HepG2 (cell line): ENCODE measurements around the gene LDB3. TPM values are rescaled to one million over a fixed set of nuclear protein-coding genes. Genes with fewer than 3 reads are reported as not detected.

Source experiments
- ATAC-seq: fragments of 200-7000 bp; cut with Tn5 transposase; 3 replicates; pipeline ENCODE4 v1.9.1; 2020; ENCODE audit warnings: mild to moderate bottlenecking, moderate library complexity
- BruUV-seq: library from RNA; stranded (reverse); fragments of 400-500 nt; replicated peaks from 2 replicates; lab custom pipeline; 2021; lab: Mats Ljungman, UMichigan
- CTCF ChIA-PET: fragments of 300-600 bp; formaldehyde crosslinking; extraction: SDS; loops from one replicate; lab custom pipeline; 2021; ENCODE audit warnings: low total read pairs, inconsistent platforms, low intra/inter-chr PET ratio; lab: Yijun Ruan, JAX
- POLR2A ChIA-PET: fragments of 350-600 bp; sonication (Branson Sonifier 250); formaldehyde crosslinking; loops from one replicate; lab custom pipeline; 2020; ENCODE audit warnings: antibody characterized with exemption, inconsistent platforms; lab: Yijun Ruan, JAX
- DNase-seq: peaks from one replicate; pipeline ENCODE4 v3.0.0-alpha.2; 2015; ENCODE audit warnings: low spot score
- FAIRE-seq: peaks from 3 replicates; lab custom pipeline; 2011; peaks lifted over from hg19 to GRCh38; lab: Jason Lieb, UNC
- H2AFZ ChIP-seq: one replicate; pipeline ENCODE4 v1.6.1; 2011; ENCODE audit warnings: low read length, inconsistent platforms
- H3K27ac ChIP-seq: fragments of 300-600 bp; 3 replicates; pipeline ENCODE4 v1.8.0; 2011; ENCODE audit warnings: mixed run types, mild to moderate bottlenecking, mixed read lengths, low read length, inconsistent platforms; ENCODE audit not compliant: insufficient read depth; ENCODE audit errors: extremely low read length
- H3K27me3 ChIP-seq, 2 experiments: fragments of 200-600 bp in 1 of 2; 2 replicates in 1 of 2; 3 replicates in 1 of 2; pipeline versions ENCODE4 v1.6.0 to v1.8.0; 2011; ENCODE audit warnings: low read length in 2 of 2, mild to moderate bottlenecking in 2 of 2, moderate library complexity in 2 of 2, inconsistent platforms in 1 of 2; ENCODE audit not compliant: insufficient read depth in 2 of 2, control insufficient read depth in 1 of 2
- H3K36me3 ChIP-seq, 2 experiments: fragments of 200-600 bp in 1 of 2; replicated peaks in 1 of 2; 2 replicates in 1 of 2; 3 replicates in 1 of 2; pipeline versions ENCODE4 v1.5.1 to v1.8.0; 2011; ENCODE audit warnings: low read length in 2 of 2, inconsistent platforms in 1 of 2; ENCODE audit not compliant: insufficient read depth in 2 of 2, control insufficient read depth in 1 of 2
- H3K4me1 ChIP-seq: 2 replicates; pipeline ENCODE4 v1.5.1; 2012; ENCODE audit warnings: low read length, inconsistent platforms; ENCODE audit not compliant: insufficient read depth
- H3K4me2 ChIP-seq: 2 replicates; pipeline ENCODE4 v1.6.0; 2011; ENCODE audit warnings: low read depth, low read length, inconsistent platforms
- H3K4me3 ChIP-seq, 3 experiments: fragments of 200-600 bp in 1 of 3; sonication (generic), shearing (Covaris generic) in 1 of 3; replicated peaks in 1 of 3; 2 replicates each; pipeline ENCODE4 v1.5.1; 2011 to 2016; ENCODE audit warnings: low read length in 3 of 3, inconsistent platforms in 2 of 3, low read depth in 2 of 3, mild to moderate bottlenecking in 2 of 3, control low read depth in 1 of 3, mixed read lengths in 1 of 3; ENCODE audit not compliant: insufficient read depth in 1 of 3
- H3K79me2 ChIP-seq: one replicate; pipeline ENCODE4 v1.6.1; 2011; ENCODE audit warnings: low read length, inconsistent platforms; ENCODE audit not compliant: insufficient read depth
- H3K9ac ChIP-seq: 2 replicates; pipeline ENCODE4 v1.6.0; 2011; ENCODE audit warnings: mild to moderate bottlenecking, low read depth, low read length, inconsistent platforms; ENCODE audit not compliant: insufficient read depth
- H3K9me3 ChIP-seq: 2 replicates; pipeline ENCODE4 v1.5.1; 2012; ENCODE audit warnings: mild to moderate bottlenecking, low read length
- H4K20me1 ChIP-seq: 2 replicates; pipeline ENCODE4 v1.6.0; 2011; ENCODE audit warnings: inconsistent platforms, mild to moderate bottlenecking, low read length, moderate library complexity; ENCODE audit not compliant: insufficient read depth
- CEBPB ChIP-seq: IDR thresholded peaks from 2 replicates; pipeline ENCODE4 v1.6.1; 2011; ENCODE audit warnings: low read depth, low read length, improper control_type of control experiment, borderline replicate concordance
- HMGXB4 ChIP-seq, 2 experiments: sonication (generic) in 1 of 2; formaldehyde crosslinking in 1 of 2; IDR thresholded peaks; 2 replicates each; pipeline versions ENCODE4 v1.4.0 to v1.6.1; 2018 to 2020; ENCODE audit warnings: missing genetic modification reagents in 2 of 2, borderline replicate concordance in 1 of 2, low read depth in 1 of 2, mild to moderate bottlenecking in 1 of 2, missing biosample characterization in 1 of 2
- NFE2L2 ChIP-seq: fragments of 150-350 bp; IDR thresholded peaks from 2 replicates; pipeline ENCODE4 v1.6.1; 2014; ENCODE audit warnings: low read length
- NR0B2 ChIP-seq: sonication (generic); formaldehyde crosslinking; IDR thresholded peaks from 2 replicates; pipeline ENCODE4 v1.4.0; 2020; ENCODE audit warnings: mild to moderate bottlenecking, missing genetic modification reagents
- PLRG1 ChIP-seq: fragments of 450-650 bp; conservative IDR thresholded peaks from 2 replicates; pipeline ENCODE4 v1.6.1; 2016
- SNAPC2 ChIP-seq: sonication (generic); formaldehyde crosslinking; IDR thresholded peaks from 2 replicates; pipeline ENCODE4 v1.8.1; 2022; ENCODE audit warnings: mild to moderate bottlenecking, missing genetic modification reagents
- SPEN ChIP-seq: sonication (generic); formaldehyde crosslinking; IDR thresholded peaks from 2 replicates; pipeline ENCODE4 v1.5.1; 2020; ENCODE audit warnings: low read depth, mild to moderate bottlenecking, missing genetic modification reagents
- ZNF260 ChIP-seq: sonication (generic); formaldehyde crosslinking; IDR thresholded peaks from 2 replicates; pipeline ENCODE4 v1.4.0; 2020; ENCODE audit warnings: missing genetic modification reagents, low read depth, mild to moderate bottlenecking, borderline replicate concordance
- ZNF335 ChIP-seq: sonication (generic); formaldehyde crosslinking; IDR thresholded peaks from 2 replicates; pipeline ENCODE4 v1.4.0; 2020; ENCODE audit warnings: missing genetic modification reagents
- WGBS: methylation state at CpG from one replicate; pipeline ENCODE4 v1.1.6; 2017; ENCODE audit warnings: low lambda C conversion rate; 5-methylcytosine and 5-hydroxymethylcytosine counted together
- in situ Hi-C: cut with HindIII; loops from 2 replicates; pipeline ENCODE4 v1.10.0; 2017; ENCODE audit warnings: low pct_unique_long_range_greater_than_20kb; ENCODE audit not compliant: extremely low pct_ligation_motif_present
- intact Hi-C: fragments of 100-400 bp; cut with micrococcal nuclease; formaldehyde crosslinking; loops from one replicate; pipeline ENCODE4 v1.10.0; 2022; ENCODE audit not compliant: unreplicated experiment
- polyA plus RNA-seq, 8 experiments: library from polyadenylated mRNA; depleted of rRNA in 3 of 8; stranded (reverse) in 7 of 8; unstranded in 1 of 8; fragments of >200 nt; fragmentation: Illumina TruSeq in 4 of 8; extraction: Trizol in 4 of 8; gene quantifications; 2 replicates each; pipeline versions ENCODE4 v1.2.1 to v1.2.3, GENCODE V29; 2011 to 2016; ENCODE audit warnings: low read depth in 4 of 8, missing spikeins in 1 of 8, mixed read lengths in 1 of 8; ENCODE audit not compliant: insufficient read depth in 1 of 8
- total RNA-seq, 5 experiments: library from RNA; depleted of rRNA; stranded (reverse); fragments of >200 nt; fragmentation: Illumina TruSeq; extraction: Trizol; gene quantifications; 2 replicates each; pipeline ENCODE4 v1.2.3, GENCODE V29; 2016; ENCODE audit warnings: low read depth in 1 of 5
- TF ChIP-seq, protein P1 (sequence below): sonication (generic); formaldehyde crosslinking; IDR thresholded peaks from 2 replicates; pipeline ENCODE4 v1.8.1; 2022; ENCODE audit warnings: mild to moderate bottlenecking, missing genetic modification reagents

LDB3 gene
- total and polyA plus RNA-seq, 2 of the 13 experiments (the other 11 are each of a cell fraction or from before 2014, with no cell fraction given), result not detected

- no TSS peak for BruUV-seq
- no peak for DNase-seq
- H2AFZ ChIP-seq, result no peak overlapping the region
- in situ Hi-C loops, result no loop called here
- H3K4me3 ChIP-seq, result no peak overlapping the region
- H3K27me3 ChIP-seq, result peaks cover 5 to 34% of the 10 kb centered on the region in 2 experiments; a peak in 3 of 5 replicates
- no peak for ATAC-seq
- intact Hi-C loops, result no loop called here
- 27% methylated on average over 6 of the region's 6 CpGs for WGBS
- POLR2A ChIA-PET, result no interaction called here
- no peaks in the 10 kb centered on the region for H3K4me1 ChIP-seq
- H3K9ac ChIP-seq, result no peak overlapping the region
- no peaks in the 10 kb centered on the region for H3K9me3 ChIP-seq
- no peaks in the 10 kb centered on the region for H4K20me1 ChIP-seq
- no peak overlapping the region for H3K4me2 ChIP-seq
- H3K36me3 ChIP-seq, result no peaks in the 10 kb centered on the region
- CTCF ChIA-PET, result no interaction called here
- TF ChIP-seq SPEN (CRISPR knock-in tag) (no peak), ZNF335 (CRISPR knock-in tag) (no peak), NR0B2 (CRISPR knock-in tag) (no peak), ZNF260 (CRISPR knock-in tag) (no peak), NFE2L2 (no peak), HMGXB4 (CRISPR knock-in tag; IDR thresholded peaks at IDR 0.05; ENCODE audit: borderline replicate concordance in 1 of 2, low read depth in 1 of 2) (no peak), SNAPC2 (CRISPR knock-in tag) (no peak), PLRG1 (no peak), CEBPB (no peak)
- TF ChIP-seq, protein P1, sequence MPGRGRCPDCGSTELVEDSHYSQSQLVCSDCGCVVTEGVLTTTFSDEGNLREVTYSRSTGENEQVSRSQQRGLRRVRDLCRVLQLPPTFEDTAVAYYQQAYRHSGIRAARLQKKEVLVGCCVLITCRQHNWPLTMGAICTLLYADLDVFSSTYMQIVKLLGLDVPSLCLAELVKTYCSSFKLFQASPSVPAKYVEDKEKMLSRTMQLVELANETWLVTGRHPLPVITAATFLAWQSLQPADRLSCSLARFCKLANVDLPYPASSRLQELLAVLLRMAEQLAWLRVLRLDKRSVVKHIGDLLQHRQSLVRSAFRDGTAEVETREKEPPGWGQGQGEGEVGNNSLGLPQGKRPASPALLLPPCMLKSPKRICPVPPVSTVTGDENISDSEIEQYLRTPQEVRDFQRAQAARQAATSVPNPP (CRISPR knock-in tag), result no peak
- H3K27ac ChIP-seq, result no peak overlapping the region
- H3K79me2 ChIP-seq, result no peaks in the 10 kb centered on the region
- FAIRE-seq, result no peak
Measured at GRCh38 chr10:86646933-86647332, 21.4 kb upstream of the LDB3 start.
